ENCODE results near the gene LDB2.

DNA sequence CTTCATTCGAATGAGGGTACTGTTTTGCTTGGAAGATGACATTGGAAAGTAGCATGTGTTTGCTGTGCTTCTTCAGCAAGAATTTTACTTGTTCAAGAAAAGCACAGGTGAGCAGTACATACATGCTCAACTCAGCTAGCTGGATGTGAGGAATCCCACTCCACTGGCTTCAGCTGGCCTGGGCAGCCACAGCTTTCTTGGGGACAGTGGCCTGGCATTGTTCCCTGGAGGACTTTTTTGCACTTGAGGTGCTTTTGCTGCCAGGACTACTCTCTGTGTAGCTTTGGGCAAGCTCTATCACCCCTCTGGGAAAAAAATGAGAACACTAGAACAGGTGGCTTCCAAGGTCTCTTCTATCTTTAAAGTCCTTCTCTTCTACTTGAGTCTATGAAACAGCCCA is 184.3 kb downstream of the LDB2 start:
- no peak for TF ChIP-seq EZH2 (IDR thresholded peaks at IDR 0.05; ENCODE audit: borderline replicate concordance, low read length)
- TF ChIP-seq, protein P1, sequence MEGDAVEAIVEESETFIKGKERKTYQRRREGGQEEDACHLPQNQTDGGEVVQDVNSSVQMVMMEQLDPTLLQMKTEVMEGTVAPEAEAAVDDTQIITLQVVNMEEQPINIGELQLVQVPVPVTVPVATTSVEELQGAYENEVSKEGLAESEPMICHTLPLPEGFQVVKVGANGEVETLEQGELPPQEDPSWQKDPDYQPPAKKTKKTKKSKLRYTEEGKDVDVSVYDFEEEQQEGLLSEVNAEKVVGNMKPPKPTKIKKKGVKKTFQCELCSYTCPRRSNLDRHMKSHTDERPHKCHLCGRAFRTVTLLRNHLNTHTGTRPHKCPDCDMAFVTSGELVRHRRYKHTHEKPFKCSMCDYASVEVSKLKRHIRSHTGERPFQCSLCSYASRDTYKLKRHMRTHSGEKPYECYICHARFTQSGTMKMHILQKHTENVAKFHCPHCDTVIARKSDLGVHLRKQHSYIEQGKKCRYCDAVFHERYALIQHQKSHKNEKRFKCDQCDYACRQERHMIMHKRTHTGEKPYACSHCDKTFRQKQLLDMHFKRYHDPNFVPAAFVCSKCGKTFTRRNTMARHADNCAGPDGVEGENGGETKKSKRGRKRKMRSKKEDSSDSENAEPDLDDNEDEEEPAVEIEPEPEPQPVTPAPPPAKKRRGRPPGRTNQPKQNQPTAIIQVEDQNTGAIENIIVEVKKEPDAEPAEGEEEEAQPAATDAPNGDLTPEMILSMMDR (conservative IDR thresholded peaks at IDR 0.05 in 1 of 2, IDR thresholded peaks at IDR 0.05 in 1 of 2; ENCODE audit: extremely low read depth in 1 of 2, insufficient read depth in 1 of 2, low read depth in 1 of 2, low read length in 2 of 2) = no peak
